CD4-positive, alpha-beta memory T cell (primary cell): ENCODE data around the gene CHRNA4. TPM values are rescaled to one million over a fixed set of nuclear protein-coding genes. Genes with fewer than 3 reads are reported as not detected.
"Not testable (repeated sequence)": the region's sequence is repeated elsewhere in the genome, so short reads cannot be mapped to it uniquely, and the experiment has no call there.

ENCODE experiments used
- CTCF ChIA-PET: fragments of 350-600 bp; sonication (Branson Sonifier 250); formaldehyde crosslinking; loops from one replicate; lab custom pipeline; 2021; ENCODE audit warnings: inconsistent platforms; ENCODE audit not compliant: partially characterized antibody; lab: Charles Lee
- POLR2A ChIA-PET: fragments of 350-600 bp; sonication (Branson Sonifier 250); formaldehyde crosslinking; loops from one replicate; lab custom pipeline; 2021; ENCODE audit not compliant: partially characterized antibody; lab: Charles Lee
- DNase-seq, 5 donors: peaks; one replicate each; pipeline versions ENCODE4 v3.0.0 to v3.0.0-alpha.2; 2020 to 2022; ENCODE audit warnings: mixed read lengths in 1 of 5
- H3K27ac ChIP-seq: one replicate; pipeline ENCODE4 v1.7.0; 2013; ENCODE audit warnings: low read depth, low read length
- H3K27me3 ChIP-seq: 2 replicates; pipeline ENCODE4 v1.7.0; 2013; ENCODE audit warnings: mild to moderate bottlenecking, low read length, moderate library complexity; ENCODE audit not compliant: insufficient read depth
- H3K36me3 ChIP-seq: 2 replicates; pipeline ENCODE4 v1.7.0; 2013; ENCODE audit warnings: mild to moderate bottlenecking, low read length, moderate library complexity; ENCODE audit not compliant: insufficient read depth
- H3K4me1 ChIP-seq: 2 replicates; pipeline ENCODE4 v1.7.0; 2013; ENCODE audit warnings: mild to moderate bottlenecking, low read length, moderate library complexity; ENCODE audit not compliant: insufficient read depth
- H3K4me3 ChIP-seq, 2 donors: one replicate each; pipeline ENCODE4 v1.7.0; 2013; ENCODE audit warnings: low read length in 2 of 2, mild to moderate bottlenecking in 1 of 2
- H3K9me3 ChIP-seq, 2 donors: one replicate each; pipeline ENCODE4 v1.7.0; 2013; ENCODE audit warnings: low read length in 2 of 2, control low read depth in 1 of 2; ENCODE audit not compliant: control insufficient read depth in 1 of 2
- H3K27ac Mint-ChIP-seq, 7 donors: one replicate each; pipeline ENCODE4 v1.8.0; 2020 to 2021; ENCODE audit warnings: mixed read lengths in 7 of 7, mild to moderate bottlenecking in 6 of 7, inconsistent platforms in 3 of 7, moderate library complexity in 3 of 7
- H3K27me3 Mint-ChIP-seq, 2 donors: one replicate each; pipeline ENCODE4 v1.8.0; 2020 to 2021; ENCODE audit warnings: mixed read lengths in 2 of 2
- H3K36me3 Mint-ChIP-seq, 2 donors: one replicate each; pipeline ENCODE4 v1.8.0; 2020 to 2021; ENCODE audit warnings: mixed read lengths in 2 of 2, inconsistent platforms in 1 of 2, mild to moderate bottlenecking in 1 of 2
- H3K4me1 Mint-ChIP-seq, 4 donors: one replicate each; pipeline ENCODE4 v1.8.0; 2020 to 2021; ENCODE audit warnings: mixed read lengths in 4 of 4, mild to moderate bottlenecking in 1 of 4
- H3K4me3 Mint-ChIP-seq, 8 donors: one replicate each; pipeline ENCODE4 v1.8.0; 2020 to 2021; ENCODE audit warnings: mixed read lengths in 8 of 8, mild to moderate bottlenecking in 7 of 8, moderate library complexity in 6 of 8, inconsistent platforms in 3 of 8
- H3K9me3 Mint-ChIP-seq, 8 donors: one replicate each; pipeline ENCODE4 v1.8.0; 2020 to 2021; ENCODE audit warnings: mixed read lengths in 8 of 8, mild to moderate bottlenecking in 5 of 8, inconsistent platforms in 3 of 8, moderate library complexity in 1 of 8
- intact Hi-C: fragments of 100-400 bp; cut with micrococcal nuclease; formaldehyde crosslinking; loops from one replicate; pipeline ENCODE4 v1.15.1; 2023
- polyA plus RNA-seq, 2 donors: library from polyadenylated mRNA; unstranded; fragments of 300-500 nt; fragmentation: Illumina TruSeq; gene quantifications; one replicate each; pipeline ENCODE4 v1.2.3, GENCODE V29; 2021
- total RNA-seq, 2 experiments: library from RNA; stranded (reverse); gene quantifications; one replicate each; pipeline ENCODE4 v1.2.3, GENCODE V29; 2021

CHRNA4 gene
- total and polyA plus RNA-seq, 4 experiments from 2014 or later: not detected

GRCh38 chr20:63380346-63380870 lies 19.3 kb upstream of the CHRNA4 start:
- no peaks in the 10 kb centered on the region for H3K9me3 ChIP-seq
- CTCF ChIA-PET: interaction anchor here (3.8 kb wide), 1 partner anchor 157 kb away, joined by 44 read pairs; no protein-coding TSS in a partner anchor
- peaks cover 0 to 2% of the 10 kb centered on the region in 2 donors for H3K36me3 Mint-ChIP-seq
- peaks cover 14 to 17% of the 10 kb centered on the region in 2 donors for H3K27me3 Mint-ChIP-seq
- H3K4me1 Mint-ChIP-seq: no peaks in the 10 kb centered on the region
- no peak overlapping the region for H3K27ac Mint-ChIP-seq
- DNase-seq: no peak
- H3K4me3 Mint-ChIP-seq: no peak overlapping the region
- intact Hi-C loops: no loop called here
- no peak overlapping the region for H3K27ac ChIP-seq
- POLR2A ChIA-PET: no interaction called here
- H3K4me1 ChIP-seq: no peaks in the 10 kb centered on the region
- no peaks in the 10 kb centered on the region for H3K27me3 ChIP-seq
- H3K9me3 Mint-ChIP-seq: peaks cover 0 to 8% (median 4%) of the 10 kb centered on the region in 8 donors
- no peak overlapping the region for H3K4me3 ChIP-seq
- H3K36me3 ChIP-seq: no peaks in the 10 kb centered on the region

DNA sequence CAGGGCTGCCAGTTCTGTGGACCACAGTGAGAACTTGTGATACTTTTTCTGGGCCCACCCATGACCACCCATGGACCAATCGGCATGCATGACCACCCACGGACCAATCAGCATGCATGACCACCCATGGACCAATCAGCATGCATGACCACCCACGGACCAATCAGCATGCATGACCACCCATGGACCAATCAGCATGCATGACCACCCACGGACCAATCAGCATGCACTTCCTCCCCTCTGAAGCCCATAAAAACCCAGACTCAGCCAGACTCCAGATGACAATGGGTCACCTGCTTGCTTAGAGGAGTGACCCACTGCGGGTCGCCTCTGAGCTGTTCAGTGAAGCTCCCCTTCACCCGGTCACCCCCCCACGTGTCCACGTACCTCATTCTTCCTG lies 18.7 kb upstream of the CHRNA4 start:
- DNase-seq, H3K4me1 Mint-ChIP-seq, H3K27ac ChIP-seq, H3K9me3 ChIP-seq, H3K4me1 ChIP-seq, H3K36me3 ChIP-seq, H3K4me3 Mint-ChIP-seq, intact Hi-C loops, H3K36me3 Mint-ChIP-seq, H3K9me3 Mint-ChIP-seq, H3K4me3 ChIP-seq, POLR2A ChIA-PET, H3K27ac Mint-ChIP-seq, H3K27me3 ChIP-seq: not testable (repeated sequence)
- CTCF ChIA-PET: interaction anchor here (3.8 kb wide), 1 partner anchor 156 kb away, joined by 44 read pairs; no protein-coding TSS in a partner anchor
- H3K27me3 Mint-ChIP-seq: peaks cover 14 to 17% of the 10 kb centered on the region in 2 donors

- no peaks in the 10 kb centered on the region for H3K4me1 Mint-ChIP-seq
Observed at GRCh38 chr20:63379296-63379695, 18.1 kb upstream of the CHRNA4 start.

DNA sequence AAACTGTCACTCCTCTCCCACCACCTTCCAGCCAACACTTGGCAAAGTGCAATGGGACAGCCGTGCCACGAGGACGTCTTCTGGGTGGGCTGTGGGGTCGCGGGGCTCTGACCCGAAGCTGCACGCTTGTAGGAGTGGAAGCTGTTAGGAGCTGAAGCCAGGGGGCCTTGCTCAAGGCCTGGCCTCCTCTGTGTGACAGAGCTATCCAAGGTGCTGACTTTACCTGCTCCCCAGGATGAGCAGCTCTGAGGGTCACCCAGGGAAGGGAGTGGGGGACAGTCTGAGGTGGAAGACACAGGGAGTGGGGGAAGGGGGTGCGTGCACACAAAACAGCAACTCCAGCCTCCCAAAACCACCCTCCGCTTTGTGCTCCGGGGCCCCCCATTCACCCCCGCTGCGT lies 17.5 kb upstream of the CHRNA4 start:
- Histone ChIP-seq H3K4me3 (no peak overlapping the region), H3K4me1 (no peaks in the 10 kb centered on the region), H3K27me3 (no peaks in the 10 kb centered on the region), H3K9me3 (no peaks in the 10 kb centered on the region), H3K36me3 (no peaks in the 10 kb centered on the region), H3K27ac (no peak overlapping the region)
- no peaks in the 10 kb centered on the region for H3K36me3 Mint-ChIP-seq
- no peak for DNase-seq
- no peak overlapping the region for H3K4me3 Mint-ChIP-seq
- no peaks in the 10 kb centered on the region for H3K4me1 Mint-ChIP-seq
- CTCF ChIA-PET: interaction anchor here (2.5 kb wide), 1 partner anchor 155 kb away, joined by 14 read pairs; no protein-coding TSS in a partner anchor
- intact Hi-C loops: no loop called here
- POLR2A ChIA-PET: no interaction called here
- peaks cover 14 to 17% of the 10 kb centered on the region in 2 donors for H3K27me3 Mint-ChIP-seq
- no peak overlapping the region for H3K27ac Mint-ChIP-seq
- H3K9me3 Mint-ChIP-seq: no peaks in the 10 kb centered on the region

More at GRCh38 chr20:63379296-63379695, 18.1 kb upstream of the CHRNA4 start:
- CTCF ChIA-PET: interaction anchor here (2.5 kb wide), 1 partner anchor 156 kb away, joined by 14 read pairs; no protein-coding TSS in a partner anchor
- Mint-ChIP-seq H3K4me3 (no peak overlapping the region), H3K27me3 (peaks cover 14 to 17% of the 10 kb centered on the region in 2 donors), H3K9me3 (no peaks in the 10 kb centered on the region), H3K27ac (no peak overlapping the region), H3K36me3 (no peaks in the 10 kb centered on the region)
- no peak for DNase-seq
- no peak overlapping the region for H3K27ac ChIP-seq
- no peaks in the 10 kb centered on the region for H3K4me1 ChIP-seq
- H3K9me3 ChIP-seq: no peaks in the 10 kb centered on the region
- POLR2A ChIA-PET: no interaction called here
- no peaks in the 10 kb centered on the region for H3K36me3 ChIP-seq
- H3K27me3 ChIP-seq: no peaks in the 10 kb centered on the region
- H3K4me3 ChIP-seq: no peak overlapping the region
- intact Hi-C loops: no loop called here

DNA sequence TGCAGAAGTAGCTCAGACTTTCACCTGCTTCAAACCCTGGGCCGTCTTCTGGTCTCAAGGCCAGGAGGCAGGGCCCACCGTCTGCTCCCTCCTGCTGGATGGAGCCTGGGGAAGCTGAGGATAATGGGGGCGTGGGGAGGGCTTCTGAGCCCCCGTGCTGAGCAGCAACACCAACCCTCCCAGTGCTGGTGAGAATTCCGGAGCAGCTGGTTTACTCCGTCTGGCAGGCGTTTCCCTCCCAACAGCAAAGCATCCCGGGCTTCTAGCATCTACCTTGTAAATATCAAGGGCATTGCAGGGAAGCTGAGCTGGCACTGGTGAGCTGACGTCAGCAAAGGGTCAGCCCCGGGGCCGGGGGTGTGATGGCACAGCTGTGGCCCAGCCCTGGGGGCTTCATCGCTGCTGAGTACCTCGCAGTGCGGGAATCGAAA lies 16.8 kb upstream of the CHRNA4 start:
- peaks cover 13 to 17% of the 10 kb centered on the region in 2 donors for H3K27me3 Mint-ChIP-seq
- Histone ChIP-seq H3K4me1 (no peaks in the 10 kb centered on the region), H3K36me3 (no peaks in the 10 kb centered on the region), H3K27ac (no peak overlapping the region), H3K4me3 (no peak overlapping the region), H3K27me3 (no peaks in the 10 kb centered on the region), H3K9me3 (no peaks in the 10 kb centered on the region)
- no peak overlapping the region for H3K4me3 Mint-ChIP-seq
- no peaks in the 10 kb centered on the region for H3K36me3 Mint-ChIP-seq
- intact Hi-C loops: no loop called here
- no peak overlapping the region for H3K27ac Mint-ChIP-seq
- CTCF ChIA-PET: interaction anchor here (2.5 kb wide), 1 partner anchor 155 kb away, joined by 14 read pairs; no protein-coding TSS in a partner anchor
- POLR2A ChIA-PET: no interaction called here
- no peak for DNase-seq
- no peaks in the 10 kb centered on the region for H3K4me1 Mint-ChIP-seq
- no peaks in the 10 kb centered on the region for H3K9me3 Mint-ChIP-seq

- Histone ChIP-seq H3K4me1 (no peaks in the 10 kb centered on the region), H3K27ac (no peak overlapping the region), H3K9me3 (no peaks in the 10 kb centered on the region), H3K27me3 (no peaks in the 10 kb centered on the region), H3K4me3 (no peak overlapping the region), H3K36me3 (no peaks in the 10 kb centered on the region)
- Mint-ChIP-seq H3K27ac (no peak overlapping the region), H3K27me3 (peaks cover 13 to 19% of the 10 kb centered on the region in 2 donors), H3K9me3 (no peaks in the 10 kb centered on the region), H3K4me1 (no peaks in the 10 kb centered on the region), H3K36me3 (no peaks in the 10 kb centered on the region), H3K4me3 (peak overlapping the region in 1 of 8 donors; percentile 2)
- ChIA-PET CTCF (interaction anchor here (2.5 kb wide), 1 partner anchor 154 kb away, joined by 14 read pairs; no protein-coding TSS in a partner anchor), POLR2A (no interaction called here)
- DNase-seq: no peak
- intact Hi-C loops: no loop called here
Observed at GRCh38 chr20:63377256-63377941, 16.2 kb upstream of the CHRNA4 start.
